ENCODE data around the gene CHCHD3.

CHCHD3 gene

GRCh38 chr7:132743974-132744373 lies 337.9 kb downstream of the CHCHD3 start:
- no peaks in the 10 kb centered on the region for H3K36me3 ChIP-seq (replicated peaks; ENCODE audit: low read depth, low read length)
- H3K79me2 ChIP-seq (ENCODE audit: low read length), result no peaks in the 10 kb centered on the region
- TF ChIP-seq EZH2phosphoT487 (IDR thresholded peaks at IDR 0.05; ENCODE audit: low read depth) (no peak), CTCF (IDR thresholded peaks at IDR 0.05; ENCODE audit: low read depth, low read length) (no peak)
- H3K9me3 ChIP-seq (ENCODE audit: insufficient read depth, low read length), result 0 out of 2 replicates have a peak, but pooled peaks cover 4% of the 10 kb centered on the region
- no peak overlapping the region for H3K27ac ChIP-seq (ENCODE audit: low read length)
- peaks cover 33% of the 10 kb centered on the region for H3K27me3 ChIP-seq (ENCODE audit: low read depth, low read length)
- H4K20me1 ChIP-seq (ENCODE audit: insufficient read depth, low read length), result no peaks in the 10 kb centered on the region
- no peaks in the 10 kb centered on the region for H3K4me1 ChIP-seq (ENCODE audit: low read length)
- no peak overlapping the region for H3K4me2 ChIP-seq (ENCODE audit: low read length)
- H3K4me3 ChIP-seq (ENCODE audit: low read length), result no peak overlapping the region
- no peak overlapping the region for H2AFZ ChIP-seq (ENCODE audit: low read depth, low read length)
- no peak overlapping the region for H3K9ac ChIP-seq (ENCODE audit: low read length)

DNA sequence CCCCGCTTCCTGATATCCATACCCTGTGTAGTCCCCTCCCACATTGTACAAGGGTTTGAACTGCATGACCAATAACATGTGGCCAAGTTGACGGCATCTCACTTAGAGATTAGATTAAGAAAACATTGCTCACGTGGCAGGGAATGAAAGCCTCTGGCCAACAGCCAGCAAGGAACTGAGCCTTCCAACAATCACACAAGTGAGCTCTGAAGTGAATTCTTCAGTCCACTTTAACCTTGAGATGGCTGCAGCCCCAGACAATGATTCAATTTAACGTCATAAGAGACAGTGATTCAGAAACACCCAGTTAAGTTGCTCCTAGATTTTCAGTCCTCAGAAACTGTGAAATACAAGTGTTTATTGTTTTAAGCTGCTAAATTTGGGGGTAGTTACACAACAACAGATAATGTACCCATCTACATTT lies 339.7 kb downstream of the CHCHD3 start:
- no peak overlapping the region for H2AFZ ChIP-seq (ENCODE audit: low read depth, low read length)
- no peaks in the 10 kb centered on the region for H3K4me1 ChIP-seq (ENCODE audit: low read length)
- TF ChIP-seq EZH2phosphoT487 (IDR thresholded peaks at IDR 0.05; ENCODE audit: low read depth) (no peak), CTCF (IDR thresholded peaks at IDR 0.05; ENCODE audit: low read depth, low read length) (no peak)
- H3K27me3 ChIP-seq (ENCODE audit: low read depth, low read length), result peaks cover 41% of the 10 kb centered on the region
- no peak overlapping the region for H3K4me2 ChIP-seq (ENCODE audit: low read length)
- no peak overlapping the region for H3K27ac ChIP-seq (ENCODE audit: low read length)
- 0 out of 2 replicates have a peak, but pooled peaks cover 4% of the 10 kb centered on the region for H3K9me3 ChIP-seq (ENCODE audit: insufficient read depth, low read length)
- no peaks in the 10 kb centered on the region for H3K36me3 ChIP-seq (replicated peaks; ENCODE audit: low read depth, low read length)
- H3K79me2 ChIP-seq (ENCODE audit: low read length), result no peaks in the 10 kb centered on the region
- no peaks in the 10 kb centered on the region for H4K20me1 ChIP-seq (ENCODE audit: insufficient read depth, low read length)
- no peak overlapping the region for H3K4me3 ChIP-seq (ENCODE audit: low read length)
- no peak overlapping the region for H3K9ac ChIP-seq (ENCODE audit: low read length)

DNA sequence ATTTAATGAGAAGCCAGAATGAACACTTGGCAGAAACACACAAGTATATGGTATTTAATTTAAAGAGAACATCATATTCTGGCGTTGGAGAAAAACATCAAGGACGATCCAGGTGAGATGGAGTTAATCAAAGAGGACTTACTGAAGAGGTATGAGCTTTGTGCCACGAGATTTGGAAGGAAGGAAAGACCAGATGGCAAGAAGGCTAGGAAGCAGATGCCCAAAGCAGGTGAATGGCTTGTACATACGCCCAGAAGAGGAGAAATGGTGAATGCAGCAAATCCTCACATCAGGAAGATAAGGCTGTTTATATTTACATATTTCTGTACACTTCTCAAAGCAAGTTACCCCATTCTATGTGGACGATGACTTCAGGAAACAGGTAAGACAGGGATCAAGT lies 341.7 kb downstream of the CHCHD3 start:
- Histone ChIP-seq H3K79me2 (ENCODE audit: low read length) (no peaks in the 10 kb centered on the region), H2AFZ (ENCODE audit: low read depth, low read length) (no peak overlapping the region), H3K27me3 (ENCODE audit: low read depth, low read length) (peaks cover 41% of the 10 kb centered on the region), H3K27ac (ENCODE audit: low read length) (no peak overlapping the region), H3K9me3 (ENCODE audit: insufficient read depth, low read length) (0 out of 2 replicates have a peak, but pooled peaks cover 4% of the 10 kb centered on the region), H3K36me3 (replicated peaks; ENCODE audit: low read depth, low read length) (no peaks in the 10 kb centered on the region), H3K4me2 (ENCODE audit: low read length) (no peak overlapping the region), H3K4me3 (ENCODE audit: low read length) (no peak overlapping the region), H3K4me1 (ENCODE audit: low read length) (no peaks in the 10 kb centered on the region), H3K9ac (ENCODE audit: low read length) (no peak overlapping the region), H4K20me1 (ENCODE audit: insufficient read depth, low read length) (no peaks in the 10 kb centered on the region)
- no peak for TF ChIP-seq CTCF (IDR thresholded peaks at IDR 0.05; ENCODE audit: low read depth, low read length)
- no peak for TF ChIP-seq EZH2phosphoT487 (IDR thresholded peaks at IDR 0.05; ENCODE audit: low read depth)

- Histone ChIP-seq H3K9ac (ENCODE audit: low read length) (no peak overlapping the region), H3K79me2 (ENCODE audit: low read length) (no peaks in the 10 kb centered on the region), H3K4me2 (ENCODE audit: low read length) (no peak overlapping the region), H2AFZ (ENCODE audit: low read depth, low read length) (no peak overlapping the region), H3K4me1 (ENCODE audit: low read length) (no peaks in the 10 kb centered on the region), H3K27me3 (ENCODE audit: low read depth, low read length) (peaks cover 41% of the 10 kb centered on the region), H3K4me3 (ENCODE audit: low read length) (no peak overlapping the region), H4K20me1 (ENCODE audit: insufficient read depth, low read length) (no peaks in the 10 kb centered on the region), H3K9me3 (ENCODE audit: insufficient read depth, low read length) (0 out of 2 replicates have a peak, but pooled peaks cover 4% of the 10 kb centered on the region), H3K36me3 (replicated peaks; ENCODE audit: low read depth, low read length) (no peaks in the 10 kb centered on the region), H3K27ac (ENCODE audit: low read length) (no peak overlapping the region)
- TF ChIP-seq CTCF (IDR thresholded peaks at IDR 0.05; ENCODE audit: low read depth, low read length) (no peak), EZH2phosphoT487 (IDR thresholded peaks at IDR 0.05; ENCODE audit: low read depth) (no peak)
Measured at GRCh38 chr7:132739271-132739955, 342.5 kb downstream of the CHCHD3 start.
